ENCODE measurements around the gene TCP1.
A peak's percentile ranks its signal among the peaks of the same experiment; 100 is the strongest.
"Not testable (repeated sequence)": the region's sequence is repeated elsewhere in the genome, so short reads cannot be mapped to it uniquely, and the experiment has no call there.

TCP1 gene

GRCh38 chr6:159789377-159790148, at the start of gene TCP1:
TCP1 (minus strand) TSS chr6:159789602; CDS start chr6:159789468, 134 bp downstream.
- peak; percentile 99 for DNase-seq (ENCODE audit: low spot score)

- DNase-seq (ENCODE audit: low spot score): no peak
Measured at GRCh38 chr6:159838020-159838744, 48.8 kb upstream of the TCP1 start.

- DNase-seq (ENCODE audit: low spot score): no peak
Measured at GRCh38 chr6:159837511-159837910, 48.1 kb upstream of the TCP1 start.

GRCh38 chr6:159836718-159837490, 47.5 kb upstream of the TCP1 start:
- no peak for DNase-seq (ENCODE audit: low spot score)

- DNase-seq (ENCODE audit: low spot score): no peak
Measured at GRCh38 chr6:159833997-159834603, 44.7 kb upstream of the TCP1 start.

GRCh38 chr6:159833556-159833955, 44.2 kb upstream of the TCP1 start:
- peak; percentile 52 for DNase-seq (ENCODE audit: low spot score)

DNA sequence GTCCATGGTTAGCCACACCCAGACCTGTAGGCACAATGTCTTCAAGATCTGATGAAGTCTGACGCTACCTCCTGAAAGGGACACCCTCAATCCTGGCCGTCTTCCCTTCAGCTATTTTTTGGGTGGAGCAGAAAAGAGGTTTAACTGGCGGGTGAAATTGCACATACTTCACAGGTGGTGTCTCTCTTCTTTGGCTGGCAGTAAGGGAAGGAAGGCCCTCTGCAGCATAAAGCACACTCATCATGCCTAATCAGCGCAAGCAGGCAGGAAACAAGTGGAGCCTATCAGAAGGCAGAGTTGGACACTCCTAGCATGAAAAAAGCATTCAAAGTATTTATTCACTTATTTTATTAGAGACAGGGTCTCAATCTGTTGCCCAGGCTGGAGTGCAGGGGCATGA, 43.5 kb upstream of the TCP1 start:
- DNase-seq (ENCODE audit: low spot score): no peak

- no peak for DNase-seq (ENCODE audit: low spot score)
Measured at GRCh38 chr6:159831373-159831679, 41.9 kb upstream of the TCP1 start.

GRCh38 chr6:159830501-159831372, 41.3 kb upstream of the TCP1 start:
- DNase-seq (ENCODE audit: low spot score): no peak

- DNase-seq (ENCODE audit: low spot score): no peak
Measured at GRCh38 chr6:159829526-159829925, 40.1 kb upstream of the TCP1 start.

DNA sequence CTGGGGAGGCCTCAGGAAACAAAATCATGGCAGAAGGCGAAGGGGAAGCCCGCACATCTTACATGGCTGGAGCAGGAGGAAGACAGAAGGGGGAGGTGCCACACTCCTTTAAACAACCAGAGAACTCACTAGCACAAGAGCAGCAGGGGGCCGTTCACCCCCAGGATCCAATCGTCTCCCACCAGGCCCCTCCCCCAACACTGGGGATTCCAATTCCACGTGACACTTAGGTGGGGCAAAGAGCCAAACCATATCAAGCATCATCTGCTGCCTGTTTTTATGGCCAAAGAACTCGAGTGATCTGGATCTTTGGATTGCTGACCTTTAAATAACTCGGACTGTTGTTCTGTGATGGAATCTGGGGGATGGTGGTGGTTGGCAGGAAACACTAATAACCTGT, 38.7 kb upstream of the TCP1 start:
- no peak for DNase-seq (ENCODE audit: low spot score)

- DNase-seq (ENCODE audit: low spot score): no peak
Measured at GRCh38 chr6:159826968-159827647, 37.7 kb upstream of the TCP1 start.

DNA sequence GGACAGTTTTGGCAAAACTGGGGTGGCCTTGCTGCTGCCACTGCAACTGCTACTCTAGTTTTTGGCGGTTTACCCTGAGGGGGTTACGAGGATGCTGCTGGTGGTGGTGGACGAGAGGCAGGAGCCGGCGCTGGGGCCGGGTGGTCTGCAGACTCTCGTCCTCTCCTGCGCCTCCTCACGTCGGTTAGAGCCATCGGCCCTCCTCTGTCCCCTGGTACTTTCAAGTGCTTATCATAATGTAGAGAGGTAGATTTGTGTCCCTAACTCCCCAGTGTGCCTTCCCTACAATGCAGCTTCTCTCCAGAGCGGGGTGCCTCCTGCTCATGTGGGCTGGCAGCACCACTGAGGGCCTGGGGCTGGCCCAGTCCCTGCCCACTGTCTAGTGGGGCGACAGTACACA, 36.6 kb upstream of the TCP1 start:
- no peak for DNase-seq (ENCODE audit: low spot score)

GRCh38 chr6:159824690-159825089, 35.3 kb upstream of the TCP1 start:
- not testable (repeated sequence) for DNase-seq (ENCODE audit: low spot score)

DNA sequence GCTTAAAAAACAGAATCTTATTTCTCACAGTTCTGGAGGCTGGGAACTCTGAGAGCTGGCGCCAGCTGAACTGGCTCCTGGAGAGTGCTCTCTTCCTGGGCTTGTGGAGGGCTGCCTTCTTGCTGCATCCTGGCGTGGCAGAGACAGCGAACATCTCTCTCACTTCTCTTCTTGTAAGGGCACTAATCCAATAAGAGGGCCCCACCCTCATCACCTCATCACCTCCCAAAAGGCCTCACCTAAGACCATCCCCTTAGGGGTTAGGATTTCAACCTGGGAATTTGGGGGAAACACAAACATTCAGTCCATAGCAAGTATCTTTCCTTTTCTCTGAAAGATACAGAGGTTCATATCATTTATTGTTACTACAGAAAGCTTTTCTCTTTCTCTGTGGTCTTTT, 34.6 kb upstream of the TCP1 start:
- no peak for DNase-seq (ENCODE audit: low spot score)

DNA sequence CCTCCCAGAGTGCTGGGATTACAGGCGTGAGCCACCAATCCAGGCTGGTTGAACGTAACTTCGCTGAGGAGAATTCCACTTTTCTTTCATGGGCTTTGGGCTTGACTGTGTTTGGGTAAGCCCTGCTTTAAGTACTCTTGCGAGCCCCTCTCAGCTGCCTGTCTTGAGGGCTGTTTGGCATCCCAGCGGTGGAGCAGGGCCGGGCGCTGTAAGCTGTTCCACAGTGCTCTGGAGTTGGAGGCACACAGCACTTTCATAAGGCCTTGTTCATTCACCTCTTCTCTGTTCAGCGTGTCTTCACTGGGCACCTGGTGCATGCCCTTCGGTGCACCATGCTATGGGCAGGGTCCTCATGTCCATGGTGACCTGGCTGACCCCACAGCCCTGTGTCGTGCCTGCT, 32.3 kb upstream of the TCP1 start:
- DNase-seq (ENCODE audit: low spot score): no peak

DNA sequence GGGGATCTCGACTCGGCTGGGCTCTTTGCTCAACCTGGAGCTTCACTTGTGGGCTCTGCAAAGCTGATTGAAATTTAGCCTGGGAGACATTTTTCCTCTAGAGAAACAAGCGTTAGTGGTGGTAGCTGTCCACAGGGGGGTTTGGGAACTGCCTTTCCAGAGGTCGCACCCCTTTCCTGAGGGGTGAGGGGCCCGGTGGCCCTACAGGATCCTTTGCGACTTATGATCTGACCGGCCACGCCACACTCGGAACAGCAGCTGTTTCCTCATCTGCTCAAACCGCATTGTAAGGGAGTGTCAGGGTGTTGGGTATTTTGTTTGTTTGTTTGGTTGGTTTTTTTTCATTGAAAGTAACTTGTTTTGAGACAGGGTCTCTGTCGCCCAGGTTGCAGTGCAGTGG, 31.7 kb upstream of the TCP1 start:
- no peak for DNase-seq (ENCODE audit: low spot score)

GRCh38 chr6:159819932-159820640, 30.7 kb upstream of the TCP1 start:
- no peak for DNase-seq (ENCODE audit: low spot score)

DNA sequence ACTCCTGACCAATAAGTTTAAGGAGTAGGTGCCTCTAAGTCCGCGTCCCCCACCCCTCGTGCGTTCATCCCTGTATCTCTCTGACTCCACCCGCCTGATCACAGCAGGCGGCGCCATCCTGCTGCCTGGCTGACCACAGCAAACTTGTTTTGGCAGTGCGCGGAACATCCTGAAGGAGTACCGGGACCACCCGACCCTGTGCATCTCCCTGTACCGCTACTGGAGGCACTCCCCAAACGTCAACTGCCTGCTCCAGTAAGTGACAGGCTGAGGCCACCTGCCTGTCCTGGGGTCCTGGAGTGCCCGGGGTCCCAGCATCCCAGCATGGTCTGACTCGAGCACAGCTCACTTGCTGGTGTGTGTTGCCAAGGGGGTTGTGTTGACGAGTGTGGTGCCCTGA, 29.7 kb upstream of the TCP1 start:
- DNase-seq (ENCODE audit: low spot score): no peak

Measured in RKO (cell line).